HUES48 (cell line): Measurements from ENCODE around the gene CD37.
"Not testable (repeated sequence)": the region's sequence is repeated elsewhere in the genome, so short reads cannot be mapped to it uniquely, and the experiment has no call there.

Experiments used
- H3K27ac ChIP-seq: one replicate; pipeline ENCODE4 v1.7.0; 2013; ENCODE audit warnings: low read depth, low read length, inconsistent platforms
- H3K27me3 ChIP-seq: 2 replicates; pipeline ENCODE4 v1.6.1; 2013; ENCODE audit warnings: mild to moderate bottlenecking, low read length; ENCODE audit not compliant: control insufficient read depth, insufficient read depth
- H3K36me3 ChIP-seq: 2 replicates; pipeline ENCODE4 v1.6.1; 2013; ENCODE audit warnings: low read length; ENCODE audit not compliant: control insufficient read depth, insufficient read depth
- H3K4me1 ChIP-seq: 2 replicates; pipeline ENCODE4 v1.6.1; 2013; ENCODE audit warnings: mild to moderate bottlenecking, low read length; ENCODE audit not compliant: control insufficient read depth, insufficient read depth
- H3K4me3 ChIP-seq: 2 replicates; pipeline ENCODE4 v1.5.1; 2013; ENCODE audit warnings: mild to moderate bottlenecking, low read depth, low read length
- H3K9ac ChIP-seq: 2 replicates; pipeline ENCODE4 v1.6.1; 2013; ENCODE audit warnings: mild to moderate bottlenecking, low read depth, low read length, moderate library complexity
- H3K9me3 ChIP-seq: 2 replicates; pipeline ENCODE4 v1.6.1; 2013; ENCODE audit warnings: low read length; ENCODE audit not compliant: control insufficient read depth, insufficient read depth

Gene CD37, protein sequence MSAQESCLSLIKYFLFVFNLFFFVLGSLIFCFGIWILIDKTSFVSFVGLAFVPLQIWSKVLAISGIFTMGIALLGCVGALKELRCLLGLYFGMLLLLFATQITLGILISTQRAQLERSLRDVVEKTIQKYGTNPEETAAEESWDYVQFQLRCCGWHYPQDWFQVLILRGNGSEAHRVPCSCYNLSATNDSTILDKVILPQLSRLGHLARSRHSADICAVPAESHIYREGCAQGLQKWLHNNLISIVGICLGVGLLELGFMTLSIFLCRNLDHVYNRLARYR

GRCh38 chr19:49335071-49335783, at the start of gene CD37:
TSS of gene CD37 (plus strand) at chr19:49335406. CDS start at chr19:49335541, 135 bp downstream.
- Histone ChIP-seq H3K36me3 (no peaks in the 10 kb centered on the region), H3K9me3 (no peaks in the 10 kb centered on the region), H3K9ac (no peak within 1 kb of the TSS), H3K27me3 (peaks cover 22% of the 10 kb centered on the region), H3K4me1 (peaks cover 7% of the 10 kb centered on the region; the same call in 1 of the 2 replicates), H3K27ac (no peak within 1 kb of the TSS), H3K4me3 (no peak within 1 kb of the TSS)

DNA sequence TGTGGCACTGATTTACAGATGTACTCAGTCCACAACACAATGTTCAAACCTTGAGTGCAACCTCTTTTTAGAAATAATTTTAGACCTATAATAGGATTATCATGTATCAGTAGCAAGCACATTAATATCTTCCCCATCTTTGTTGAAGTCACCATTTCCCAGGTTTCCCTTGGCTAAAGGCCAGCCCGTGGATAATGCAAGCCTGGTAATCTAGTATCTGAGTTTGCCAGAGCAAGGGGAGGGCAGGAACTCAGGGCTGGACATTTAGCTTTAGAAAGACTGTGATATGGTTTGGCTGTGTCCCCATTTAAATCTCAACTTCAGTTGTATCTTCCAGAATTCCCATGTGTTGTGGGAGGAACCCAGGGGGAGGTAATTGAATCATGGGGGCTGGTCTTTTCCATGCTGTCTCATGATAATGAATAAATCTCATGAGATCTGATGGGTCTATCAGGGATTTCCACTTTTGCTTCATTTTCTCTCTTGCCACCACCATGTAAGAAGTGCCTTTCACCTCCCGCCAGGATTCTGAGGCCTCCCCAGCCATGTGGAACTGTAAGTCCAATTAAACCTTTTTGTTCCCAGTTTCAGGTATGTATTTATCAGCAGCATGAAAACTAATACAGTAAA, 48.0 kb upstream of the CD37 start:
- no peaks in the 10 kb centered on the region for H3K27me3 ChIP-seq
- no peaks in the 10 kb centered on the region for H3K36me3 ChIP-seq
- H3K4me3 ChIP-seq, result no peak overlapping the region

GRCh38 chr19:49288205-49288604, 47.0 kb upstream of the CD37 start:
- not testable (repeated sequence) for H3K4me3 ChIP-seq, H3K9ac ChIP-seq, H3K9me3 ChIP-seq, H3K27me3 ChIP-seq, H3K36me3 ChIP-seq, H3K4me1 ChIP-seq, H3K27ac ChIP-seq

More for the DNA sequence above, 48.0 kb upstream of the CD37 start:
- H3K9ac ChIP-seq, result no peak overlapping the region
- no peak overlapping the region for H3K27ac ChIP-seq
- peaks cover 6% of the 10 kb centered on the region; the same call in 1 of the 2 replicates for H3K9me3 ChIP-seq
- H3K4me1 ChIP-seq, result no peaks in the 10 kb centered on the region

DNA sequence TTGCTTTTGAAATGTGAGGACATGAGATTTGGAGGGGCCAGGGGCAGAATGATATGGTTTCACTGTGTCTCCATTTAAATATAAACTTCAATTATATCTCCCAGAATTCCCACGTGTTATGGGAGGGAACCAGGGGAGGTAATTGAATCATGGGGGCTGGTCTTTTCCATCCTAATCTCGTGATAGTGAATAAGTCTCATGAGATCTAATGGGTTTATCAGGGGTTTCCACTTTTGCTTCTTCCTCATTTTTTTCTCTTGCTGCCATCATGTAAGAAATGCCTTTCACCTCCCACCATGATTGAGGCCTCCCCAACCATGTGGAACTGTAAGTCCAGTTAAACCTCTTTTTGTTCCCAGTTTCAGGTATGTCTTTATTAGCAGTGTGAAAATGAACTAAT, 45.9 kb upstream of the CD37 start:
- not testable (repeated sequence) for H3K27ac ChIP-seq, H3K9me3 ChIP-seq, H3K36me3 ChIP-seq, H3K9ac ChIP-seq, H3K4me3 ChIP-seq, H3K27me3 ChIP-seq, H3K4me1 ChIP-seq

- Histone ChIP-seq H3K27ac (no peak overlapping the region), H3K27me3 (no peaks in the 10 kb centered on the region), H3K9me3 (peaks cover 6% of the 10 kb centered on the region; the same call in 1 of the 2 replicates), H3K36me3 (no peaks in the 10 kb centered on the region), H3K4me3 (no peak overlapping the region), H3K4me1 (no peaks in the 10 kb centered on the region), H3K9ac (no peak overlapping the region)
These were observed 44.7 kb upstream of the CD37 start for GRCh38 chr19:49290517-49290916.

DNA sequence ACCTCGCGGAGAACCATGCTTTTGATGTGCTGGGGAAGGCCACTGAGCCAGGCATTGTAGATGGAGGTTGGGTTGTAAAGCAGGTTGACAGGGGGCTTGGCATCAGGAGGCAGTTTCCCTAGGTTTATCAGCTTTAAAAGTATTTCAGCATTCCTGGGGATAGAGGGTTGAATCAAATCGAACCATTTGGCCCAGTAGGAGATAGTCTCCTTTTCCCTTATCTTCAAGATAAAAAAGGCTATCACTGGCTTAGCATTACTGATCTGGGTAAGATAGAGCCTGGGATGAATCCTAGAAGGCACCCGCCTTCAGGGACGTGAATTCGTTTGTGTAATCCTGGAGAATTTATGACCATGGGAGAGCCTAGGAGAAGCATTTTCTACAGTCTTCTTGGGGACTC, 40.8 kb upstream of the CD37 start:
- Histone ChIP-seq H3K27ac (no peak overlapping the region), H3K9ac (no peak overlapping the region), H3K4me3 (no peak overlapping the region), H3K36me3 (no peaks in the 10 kb centered on the region), H3K27me3 (no peaks in the 10 kb centered on the region), H3K9me3 (no peaks in the 10 kb centered on the region), H3K4me1 (no peaks in the 10 kb centered on the region)

- Histone ChIP-seq H3K27ac (no peak overlapping the region), H3K9ac (no peak overlapping the region), H3K36me3 (no peaks in the 10 kb centered on the region), H3K9me3 (no peaks in the 10 kb centered on the region), H3K27me3 (no peaks in the 10 kb centered on the region), H3K4me3 (no peak overlapping the region), H3K4me1 (no peaks in the 10 kb centered on the region)
These were observed 39.9 kb upstream of the CD37 start for GRCh38 chr19:49295208-49295880.

GRCh38 chr19:49297403-49297802, 37.8 kb upstream of the CD37 start:
- H3K4me3 ChIP-seq, result no peak overlapping the region
- peaks cover 2% of the 10 kb centered on the region; the same call in 1 of the 2 replicates for H3K4me1 ChIP-seq
- H3K27me3 ChIP-seq, result no peaks in the 10 kb centered on the region
- H3K27ac ChIP-seq, result no peak overlapping the region
- H3K9ac ChIP-seq, result no peak overlapping the region
- H3K36me3 ChIP-seq, result no peaks in the 10 kb centered on the region
- H3K9me3 ChIP-seq, result no peaks in the 10 kb centered on the region

- H3K27me3 ChIP-seq, H3K36me3 ChIP-seq, H3K4me3 ChIP-seq, H3K9me3 ChIP-seq, H3K4me1 ChIP-seq, H3K9ac ChIP-seq, H3K27ac ChIP-seq: not testable (repeated sequence)
These were observed 36.6 kb upstream of the CD37 start for GRCh38 chr19:49298653-49299052.

GRCh38 chr19:49301165-49301865, 33.9 kb upstream of the CD37 start:
- Histone ChIP-seq H3K27ac (no peak overlapping the region), H3K27me3 (no peaks in the 10 kb centered on the region), H3K36me3 (no peaks in the 10 kb centered on the region), H3K4me3 (no peak overlapping the region), H3K9me3 (no peaks in the 10 kb centered on the region), H3K4me1 (peaks cover 2% of the 10 kb centered on the region; the same call in 1 of the 2 replicates), H3K9ac (no peak overlapping the region)
